Measurements from ENCODE around the gene DRG2.

Gene DRG2

DNA sequence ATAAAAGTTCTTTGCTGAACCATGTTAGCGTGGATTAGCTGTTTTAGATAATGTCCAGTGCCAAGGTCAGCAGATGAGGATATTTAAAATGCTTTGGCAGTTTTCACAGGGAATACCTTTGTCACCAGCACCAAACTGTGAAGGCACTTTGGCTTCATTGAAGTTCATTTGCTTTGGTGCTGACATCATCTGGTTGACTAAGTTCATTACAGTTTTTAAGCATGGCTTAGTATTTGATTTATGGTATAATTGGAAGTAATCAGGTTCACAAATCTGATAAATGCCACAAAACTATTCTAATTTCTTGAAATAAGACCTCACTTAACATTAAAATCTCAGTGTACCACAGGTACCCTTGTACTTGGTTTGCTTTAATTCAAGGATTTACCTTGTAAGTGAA, 44.3 kb upstream of the DRG2 start:
- Histone ChIP-seq H3K4me2 (no peak overlapping the region), H3K79me2 (ENCODE audit: insufficient read depth, low read depth) (no peaks in the 10 kb centered on the region), H3K36me3 (ENCODE audit: insufficient read depth) (no peaks in the 10 kb centered on the region), H4K20me1 (ENCODE audit: insufficient read depth) (no peaks in the 10 kb centered on the region), H3K9ac (no peak overlapping the region), H3K27ac (no peak overlapping the region), H2AFZ (ENCODE audit: low read depth) (no peak overlapping the region), H3K4me3 (IDR thresholded peaks at IDR 0.05; ENCODE audit: insufficient read depth, low read depth, low read length) (no peak overlapping the region), H3K27me3 (ENCODE audit: insufficient read depth, low read depth) (no peaks in the 10 kb centered on the region), H3K4me1 (ENCODE audit: low read depth, poor library complexity, severe bottlenecking) (peaks cover 20% of the 10 kb centered on the region)
- TF ChIP-seq, protein P1, sequence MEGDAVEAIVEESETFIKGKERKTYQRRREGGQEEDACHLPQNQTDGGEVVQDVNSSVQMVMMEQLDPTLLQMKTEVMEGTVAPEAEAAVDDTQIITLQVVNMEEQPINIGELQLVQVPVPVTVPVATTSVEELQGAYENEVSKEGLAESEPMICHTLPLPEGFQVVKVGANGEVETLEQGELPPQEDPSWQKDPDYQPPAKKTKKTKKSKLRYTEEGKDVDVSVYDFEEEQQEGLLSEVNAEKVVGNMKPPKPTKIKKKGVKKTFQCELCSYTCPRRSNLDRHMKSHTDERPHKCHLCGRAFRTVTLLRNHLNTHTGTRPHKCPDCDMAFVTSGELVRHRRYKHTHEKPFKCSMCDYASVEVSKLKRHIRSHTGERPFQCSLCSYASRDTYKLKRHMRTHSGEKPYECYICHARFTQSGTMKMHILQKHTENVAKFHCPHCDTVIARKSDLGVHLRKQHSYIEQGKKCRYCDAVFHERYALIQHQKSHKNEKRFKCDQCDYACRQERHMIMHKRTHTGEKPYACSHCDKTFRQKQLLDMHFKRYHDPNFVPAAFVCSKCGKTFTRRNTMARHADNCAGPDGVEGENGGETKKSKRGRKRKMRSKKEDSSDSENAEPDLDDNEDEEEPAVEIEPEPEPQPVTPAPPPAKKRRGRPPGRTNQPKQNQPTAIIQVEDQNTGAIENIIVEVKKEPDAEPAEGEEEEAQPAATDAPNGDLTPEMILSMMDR (conservative IDR thresholded peaks at IDR 0.05; ENCODE audit: low read depth, low read length), result 0 out of 2 replicates have a peak, but pooled peaks have one; percentile 31

DNA sequence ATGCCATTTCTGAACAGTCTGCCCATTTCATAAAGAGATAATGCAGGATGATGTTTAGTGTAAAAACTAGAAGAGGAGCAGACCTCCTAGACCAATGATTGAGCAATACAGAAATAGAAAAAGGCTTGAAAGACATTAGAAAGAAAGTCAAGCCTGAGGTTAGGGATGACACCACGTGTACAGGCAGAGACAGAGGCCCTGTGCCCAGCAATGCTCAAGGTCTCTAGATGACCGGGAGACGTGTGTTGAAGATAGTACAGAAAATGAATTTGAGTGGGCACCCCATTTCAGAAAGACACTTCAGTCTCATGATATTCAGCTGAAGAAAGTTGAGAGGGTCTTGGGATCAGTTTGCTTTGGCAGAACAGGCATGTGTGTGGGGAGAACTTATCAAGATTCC, 43.1 kb upstream of the DRG2 start:
- H3K27ac ChIP-seq, result no peak overlapping the region
- no peak overlapping the region for H2AFZ ChIP-seq (ENCODE audit: low read depth)
- no peak overlapping the region for H3K4me3 ChIP-seq (IDR thresholded peaks at IDR 0.05; ENCODE audit: insufficient read depth, low read depth, low read length)
- no peak overlapping the region for H3K9ac ChIP-seq
- H3K36me3 ChIP-seq (ENCODE audit: insufficient read depth), result no peaks in the 10 kb centered on the region
- H3K4me2 ChIP-seq, result no peak overlapping the region
- H4K20me1 ChIP-seq (ENCODE audit: insufficient read depth), result no peaks in the 10 kb centered on the region
- TF ChIP-seq, protein P1 (conservative IDR thresholded peaks at IDR 0.05; ENCODE audit: low read depth, low read length), result no peak
- H3K4me1 ChIP-seq (ENCODE audit: low read depth, poor library complexity, severe bottlenecking), result peaks cover 20% of the 10 kb centered on the region
- no peaks in the 10 kb centered on the region for H3K79me2 ChIP-seq (ENCODE audit: insufficient read depth, low read depth)
- H3K27me3 ChIP-seq (ENCODE audit: insufficient read depth, low read depth), result no peaks in the 10 kb centered on the region

DNA sequence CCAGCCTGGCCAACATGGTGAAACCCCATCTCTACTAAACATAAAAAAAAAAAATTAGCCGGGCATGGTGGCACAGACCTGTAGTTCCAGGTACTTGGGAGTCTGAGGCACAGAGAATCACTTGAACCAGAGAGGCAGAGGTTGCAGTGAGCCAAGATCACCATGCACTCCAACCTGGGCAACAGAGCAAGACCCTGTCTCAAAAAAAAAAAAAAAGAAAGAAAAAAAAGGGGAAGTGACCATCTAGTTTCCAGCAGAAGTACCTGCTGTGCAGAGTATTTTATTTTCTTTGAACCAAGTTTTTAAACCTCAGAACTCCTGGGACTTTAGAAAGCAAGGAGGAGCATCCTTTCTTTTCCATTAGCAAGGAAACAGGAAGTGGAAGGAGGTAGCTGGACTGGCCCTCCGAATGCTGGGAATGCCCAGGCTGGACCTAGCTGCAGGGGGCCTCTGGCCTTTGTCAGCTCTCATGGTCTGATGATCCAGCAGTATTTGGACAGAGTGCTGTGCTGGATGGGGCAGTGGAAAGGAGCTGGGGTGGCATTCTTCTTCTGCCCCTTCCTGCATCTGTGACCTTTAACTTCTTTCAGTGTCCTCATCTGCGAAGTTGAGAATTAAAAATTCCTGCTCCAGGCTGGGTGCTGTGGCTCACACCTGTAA, 41.9 kb upstream of the DRG2 start:
- no peak overlapping the region for H3K9ac ChIP-seq
- H3K4me2 ChIP-seq, result no peak overlapping the region
- H2AFZ ChIP-seq (ENCODE audit: low read depth), result no peak overlapping the region
- no peaks in the 10 kb centered on the region for H3K36me3 ChIP-seq (ENCODE audit: insufficient read depth)
- H3K27me3 ChIP-seq (ENCODE audit: insufficient read depth, low read depth), result no peaks in the 10 kb centered on the region
- no peaks in the 10 kb centered on the region for H4K20me1 ChIP-seq (ENCODE audit: insufficient read depth)
- TF ChIP-seq, protein P1 (conservative IDR thresholded peaks at IDR 0.05; ENCODE audit: low read depth, low read length), result no peak
- H3K27ac ChIP-seq, result no peak overlapping the region
- H3K4me1 ChIP-seq (ENCODE audit: low read depth, poor library complexity, severe bottlenecking), result peaks cover 14% of the 10 kb centered on the region
- H3K4me3 ChIP-seq (IDR thresholded peaks at IDR 0.05; ENCODE audit: insufficient read depth, low read depth, low read length), result no peak overlapping the region
- H3K79me2 ChIP-seq (ENCODE audit: insufficient read depth, low read depth), result no peaks in the 10 kb centered on the region

DNA sequence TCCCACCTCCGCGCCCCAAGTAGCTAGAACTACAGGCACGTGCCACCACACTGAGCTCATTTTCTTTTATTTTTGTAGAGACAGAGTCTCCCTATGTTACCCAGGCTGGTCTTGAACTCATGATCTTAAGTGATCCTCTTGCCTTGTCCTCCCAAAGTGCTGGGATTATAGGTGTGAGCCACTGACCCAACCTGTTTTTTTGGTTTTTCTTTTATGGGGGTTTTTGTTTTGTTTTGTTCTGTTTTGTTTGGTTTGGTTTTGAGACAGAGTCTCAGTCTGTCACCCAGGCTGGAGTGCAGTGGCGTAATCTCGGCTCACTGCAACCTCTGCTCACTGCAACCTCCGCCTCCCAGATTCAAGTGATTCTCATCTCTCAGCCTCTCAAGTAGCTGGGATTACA, 32.2 kb upstream of the DRG2 start:
- no peaks in the 10 kb centered on the region for H4K20me1 ChIP-seq (ENCODE audit: insufficient read depth)
- no peaks in the 10 kb centered on the region for H3K36me3 ChIP-seq (ENCODE audit: insufficient read depth)
- no peaks in the 10 kb centered on the region for H3K79me2 ChIP-seq (ENCODE audit: insufficient read depth, low read depth)
- H3K9ac ChIP-seq, result no peak overlapping the region
- TF ChIP-seq, protein P1 (conservative IDR thresholded peaks at IDR 0.05; ENCODE audit: low read depth, low read length), result no peak
- no peaks in the 10 kb centered on the region for H3K4me1 ChIP-seq (ENCODE audit: low read depth, poor library complexity, severe bottlenecking)
- no peak overlapping the region for H3K27ac ChIP-seq
- no peak overlapping the region for H3K4me2 ChIP-seq
- no peak overlapping the region for H3K4me3 ChIP-seq (IDR thresholded peaks at IDR 0.05; ENCODE audit: insufficient read depth, low read depth, low read length)
- no peaks in the 10 kb centered on the region for H3K27me3 ChIP-seq (ENCODE audit: insufficient read depth, low read depth)
- no peak overlapping the region for H2AFZ ChIP-seq (ENCODE audit: low read depth)
